ENCODE data around the gene KANK2.
"Not testable (repeated sequence)": the region's sequence is repeated elsewhere in the genome, so short reads cannot be mapped to it uniquely, and the experiment has no call there.

The KANK2 gene

DNA sequence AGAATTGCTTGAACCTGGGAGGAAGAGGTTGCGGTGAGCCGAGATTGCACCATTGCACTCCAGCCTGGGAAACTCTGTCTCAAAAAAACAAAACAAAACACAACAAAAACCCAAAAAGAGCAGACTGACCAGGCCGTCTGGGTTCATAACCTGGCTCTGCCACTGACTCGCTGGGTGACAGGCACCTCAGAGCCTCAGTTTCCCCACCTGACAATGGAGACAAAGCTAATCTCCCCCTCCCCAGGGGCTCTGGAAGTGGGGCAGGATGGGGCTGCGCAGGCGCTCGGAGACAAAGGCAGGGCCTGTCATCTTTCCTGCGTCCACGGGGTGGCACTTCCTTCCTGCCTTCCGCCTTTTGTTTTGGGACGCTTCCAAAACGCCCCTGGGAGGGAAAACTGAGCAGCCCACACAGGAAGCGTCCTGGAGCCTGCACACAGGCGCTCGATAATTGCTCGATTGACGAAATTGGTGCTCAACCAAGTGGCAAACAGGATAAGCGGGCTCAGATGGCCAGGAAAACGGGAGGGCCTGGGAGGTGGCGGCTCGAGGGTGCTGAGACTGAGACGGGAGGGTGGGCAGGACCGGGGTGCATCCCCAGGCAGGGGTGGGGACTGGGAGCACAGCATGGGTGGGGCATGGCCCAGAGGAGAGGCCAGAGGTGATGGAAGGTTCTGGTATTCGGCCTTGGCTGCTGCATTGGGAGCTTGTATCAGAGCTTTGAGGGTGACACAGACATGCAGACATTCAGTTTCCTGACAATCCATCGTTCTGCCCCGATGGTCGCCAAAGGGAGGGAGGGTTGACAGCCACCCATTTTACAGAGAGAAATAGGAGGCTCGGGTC lies 59.6 kb downstream of the KANK2 start:
- DNase-seq: peak; percentile 97

DNA sequence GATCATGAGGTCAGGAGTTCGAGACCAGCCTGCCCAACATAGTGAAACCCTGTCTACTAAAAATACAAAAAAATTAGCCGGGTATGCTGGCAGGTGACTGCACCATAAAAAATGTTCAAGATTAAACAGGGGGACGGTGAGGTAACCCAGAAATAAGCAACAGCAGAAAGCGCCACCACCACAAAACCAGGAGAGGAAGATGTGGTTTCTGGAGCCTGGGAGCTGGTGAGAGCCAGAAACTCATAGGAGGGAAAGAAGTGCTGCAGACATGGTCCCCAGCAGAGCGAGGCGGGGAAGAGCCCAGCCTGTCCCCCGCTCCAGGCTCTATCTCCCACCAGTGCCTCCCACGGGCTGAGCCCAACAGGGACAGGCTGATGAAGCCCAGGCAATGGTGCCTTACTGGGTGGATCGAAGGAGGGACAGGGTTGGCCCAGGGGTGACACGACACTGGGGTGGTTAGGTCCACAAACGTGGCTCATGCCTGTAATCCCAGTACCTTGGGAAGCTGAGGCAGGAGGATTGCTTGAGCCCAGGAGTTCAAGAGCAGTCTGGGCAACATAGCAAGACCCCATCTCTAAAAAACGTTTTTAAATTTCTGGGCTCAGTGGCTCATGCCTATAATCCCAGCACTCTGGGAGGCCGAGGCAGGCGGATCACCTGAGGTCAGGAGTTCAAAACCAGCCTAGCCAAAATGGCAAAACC lies 60.8 kb downstream of the KANK2 start:
- DNase-seq: no peak

DNA sequence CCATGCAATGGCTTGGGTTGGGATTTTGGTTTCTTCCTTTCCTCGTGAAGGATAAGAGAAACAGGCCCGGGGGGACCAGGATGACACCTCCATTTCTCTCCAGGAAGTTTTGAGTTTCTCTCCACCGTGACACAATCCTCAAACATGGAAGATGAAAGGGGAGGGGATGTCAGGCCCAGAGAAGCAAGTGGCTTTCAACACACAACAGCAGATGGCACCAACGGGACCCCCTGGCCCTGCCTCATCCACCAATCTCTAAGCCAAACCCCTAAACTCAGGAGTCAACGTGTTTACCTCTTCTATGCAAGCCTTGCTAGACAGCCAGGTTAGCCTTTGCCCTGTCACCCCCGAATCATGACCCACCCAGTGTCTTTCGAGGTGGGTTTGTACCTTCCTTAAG lies 65.9 kb downstream of the KANK2 start:
- DNase-seq: no peak

DNA sequence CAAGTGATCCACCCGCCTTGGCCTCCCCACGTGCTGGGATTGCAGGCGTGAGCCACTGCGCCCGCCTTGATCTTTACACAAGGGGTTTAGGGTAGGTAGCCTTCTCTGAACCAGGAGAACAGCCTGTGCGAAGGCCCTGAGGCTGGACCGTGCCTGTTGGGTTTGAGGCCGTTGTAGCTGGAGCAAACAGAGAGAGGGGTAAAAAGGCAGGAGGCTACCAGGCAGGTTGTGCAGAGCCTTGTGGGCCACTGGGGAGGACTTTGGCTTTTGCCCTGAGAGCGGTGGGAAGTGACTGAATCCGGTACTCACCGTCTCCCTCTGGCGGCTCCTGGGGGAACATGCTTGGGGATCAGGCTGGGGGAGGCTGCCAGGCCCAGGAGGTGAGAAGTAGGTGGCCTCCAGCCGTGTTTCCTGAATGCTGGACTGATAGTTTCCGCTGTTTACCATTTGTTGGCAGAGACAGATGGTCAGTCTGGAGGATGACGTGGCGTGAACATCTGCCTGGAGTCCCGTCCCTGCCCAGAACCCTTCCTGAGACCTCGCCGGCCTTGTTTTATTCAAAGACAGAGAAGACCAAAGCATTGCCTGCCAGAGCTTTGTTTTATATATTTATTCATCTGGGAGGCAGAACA lies 66.4 kb downstream of the KANK2 start:
- DNase-seq: peak; percentile 65

DNA sequence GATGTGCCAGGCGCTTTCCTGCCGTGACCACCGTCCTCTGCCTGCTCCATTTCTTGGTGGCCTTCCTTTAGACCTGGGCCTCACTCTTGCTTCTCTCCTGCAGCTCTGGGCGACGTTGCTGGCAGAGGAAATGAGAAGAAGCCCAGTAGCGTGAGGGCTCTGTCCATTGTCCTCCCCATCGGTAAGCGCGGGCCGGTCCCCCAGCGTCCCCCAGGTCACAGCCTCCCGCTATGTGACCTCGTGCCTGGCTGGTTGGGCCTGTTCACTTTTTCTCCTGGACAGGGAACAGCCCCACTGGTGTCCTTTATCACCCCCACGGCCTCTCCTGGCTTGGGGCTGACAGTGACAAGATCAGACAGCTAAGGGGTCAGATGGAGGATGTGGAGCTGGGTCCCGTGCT lies 69.4 kb downstream of the KANK2 start:
- no peak for DNase-seq

DNA sequence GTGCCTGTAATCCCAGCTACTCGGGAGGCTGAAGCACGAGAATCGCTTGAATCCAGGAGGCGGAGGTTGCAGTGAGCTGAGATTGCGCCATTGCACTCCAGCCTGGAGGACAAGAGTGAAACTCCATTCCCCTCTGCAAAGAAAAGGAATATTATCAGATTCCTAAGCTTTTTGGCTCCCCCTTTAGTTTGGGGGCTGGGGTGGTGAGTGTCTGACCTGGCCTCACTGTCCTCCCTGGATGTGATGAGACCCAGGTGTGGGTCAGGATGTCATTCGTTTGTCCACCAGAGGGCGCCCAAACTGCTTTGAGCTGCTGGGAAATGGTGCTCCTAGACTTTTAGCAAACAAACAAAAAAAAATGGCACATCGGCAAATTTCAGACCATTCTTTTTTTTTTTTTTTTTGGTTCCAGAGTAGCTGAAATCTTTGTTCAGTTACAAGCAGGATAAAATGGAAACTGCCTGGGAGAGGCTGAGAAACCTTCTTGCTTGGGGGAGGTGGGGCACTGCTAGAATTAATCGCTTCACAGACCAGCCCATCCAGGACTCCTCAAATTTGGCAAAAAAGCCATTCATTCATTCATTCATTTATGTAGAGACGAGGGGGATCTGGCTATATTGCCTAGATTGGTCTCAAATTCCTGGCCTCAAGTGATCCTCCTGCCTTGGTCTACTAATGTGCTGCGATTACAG lies 71.2 kb downstream of the KANK2 start:
- peak; percentile 76 for DNase-seq

DNA sequence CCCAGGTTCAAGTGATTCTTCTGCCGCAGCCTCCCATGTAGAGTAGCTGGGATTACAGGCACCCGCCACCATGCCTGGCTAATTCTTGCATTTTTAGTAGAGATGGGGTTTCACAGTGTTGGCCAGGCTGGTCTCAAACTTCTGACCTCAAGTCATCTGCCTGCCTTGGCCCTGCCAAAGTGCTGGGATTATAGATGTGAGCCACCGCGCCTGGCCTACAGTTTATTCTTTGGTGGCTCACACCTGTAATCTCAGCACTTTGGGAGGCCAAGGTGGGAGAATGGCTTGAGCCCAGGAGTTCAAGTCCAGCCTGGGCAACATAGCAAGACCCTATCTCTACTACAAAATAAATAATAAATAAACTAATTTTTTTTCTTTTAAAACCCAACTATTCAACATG lies 73.2 kb downstream of the KANK2 start:
- DNase-seq: not testable (repeated sequence)

DNA sequence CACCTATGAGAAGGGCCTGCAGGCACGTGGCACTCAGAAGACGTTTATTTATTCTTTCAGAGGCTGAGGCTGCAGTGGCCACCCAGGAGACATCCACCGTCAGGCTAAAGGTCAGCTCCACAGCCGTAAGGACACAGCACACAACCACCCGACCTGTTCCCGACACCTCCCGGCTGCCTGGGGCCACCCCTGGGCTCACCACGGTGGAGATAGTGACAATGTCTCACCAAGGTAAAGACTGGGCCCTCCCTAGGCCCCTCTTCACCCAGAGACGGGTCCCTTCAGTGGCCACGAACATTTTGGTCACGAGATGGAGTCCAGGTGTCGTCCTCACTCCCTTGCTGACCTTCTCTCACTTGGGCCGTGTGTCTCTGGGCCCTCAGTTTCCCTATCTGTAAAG lies 74.2 kb downstream of the KANK2 start:
- DNase-seq: no peak

DNA sequence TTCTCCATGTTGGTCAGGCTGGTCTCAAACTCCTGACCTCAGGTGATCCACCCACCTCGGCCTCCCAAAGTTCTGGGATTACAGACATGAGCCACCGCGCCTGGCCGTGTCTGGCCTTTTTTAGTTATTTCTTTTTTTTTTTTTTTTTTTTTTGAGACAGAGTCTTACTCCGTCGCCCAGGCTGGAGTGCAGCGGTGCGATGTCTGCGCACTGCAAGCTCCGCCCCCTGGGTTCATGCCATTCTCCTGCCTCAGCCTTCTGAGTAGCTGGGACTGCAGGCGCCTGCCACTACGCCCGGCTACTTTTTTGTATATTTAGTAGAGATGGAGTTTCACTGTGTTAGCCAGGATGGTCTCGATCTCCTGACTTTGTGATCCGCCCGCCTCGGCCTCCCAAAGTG lies 75.4 kb downstream of the KANK2 start:
- DNase-seq: not testable (repeated sequence)

DNA sequence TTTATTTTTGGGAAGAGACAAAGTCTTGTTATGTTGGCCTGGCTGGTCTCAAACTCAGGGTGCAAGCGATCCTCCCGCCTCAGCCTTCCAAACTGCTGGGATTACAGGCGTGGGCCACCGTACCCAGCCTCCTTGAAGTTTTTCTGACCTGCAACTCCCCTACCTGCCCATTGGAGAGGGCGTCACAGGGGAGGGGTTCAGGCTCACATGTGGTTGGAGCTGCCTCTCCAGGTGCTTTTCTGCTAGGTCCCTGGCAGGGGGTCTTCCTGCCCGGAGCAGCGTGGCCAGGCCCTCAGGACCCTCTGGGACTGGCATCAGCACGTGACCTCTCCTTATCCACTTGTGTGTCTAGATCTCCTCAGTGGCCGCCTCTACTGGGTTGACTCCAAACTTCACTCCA lies 80.8 kb downstream of the KANK2 start:
- no peak for DNase-seq

DNA sequence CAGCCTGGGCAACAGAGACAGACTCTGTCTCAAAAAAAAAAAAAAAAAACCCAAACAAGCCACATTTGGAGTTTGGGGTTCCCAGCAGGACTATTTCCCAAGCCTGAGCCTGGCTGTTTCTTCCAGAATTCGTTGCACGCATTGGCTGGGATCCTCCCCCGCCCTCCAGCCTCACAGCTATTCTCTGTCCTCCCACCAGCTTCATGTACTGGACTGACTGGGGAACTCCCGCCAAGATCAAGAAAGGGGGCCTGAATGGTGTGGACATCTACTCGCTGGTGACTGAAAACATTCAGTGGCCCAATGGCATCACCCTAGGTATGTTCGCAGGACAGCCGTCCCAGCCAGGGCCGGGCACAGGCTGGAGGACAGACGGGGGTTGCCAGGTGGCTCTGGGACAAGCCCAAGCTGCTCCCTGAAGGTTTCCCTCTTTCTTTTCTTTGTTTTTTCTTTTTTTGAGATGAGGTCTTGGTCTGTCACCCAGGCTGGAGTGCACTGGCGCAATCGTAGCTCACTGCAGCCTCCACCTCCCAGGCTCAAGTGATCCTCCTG lies 81.4 kb downstream of the KANK2 start:
- DNase-seq: no peak

DNA sequence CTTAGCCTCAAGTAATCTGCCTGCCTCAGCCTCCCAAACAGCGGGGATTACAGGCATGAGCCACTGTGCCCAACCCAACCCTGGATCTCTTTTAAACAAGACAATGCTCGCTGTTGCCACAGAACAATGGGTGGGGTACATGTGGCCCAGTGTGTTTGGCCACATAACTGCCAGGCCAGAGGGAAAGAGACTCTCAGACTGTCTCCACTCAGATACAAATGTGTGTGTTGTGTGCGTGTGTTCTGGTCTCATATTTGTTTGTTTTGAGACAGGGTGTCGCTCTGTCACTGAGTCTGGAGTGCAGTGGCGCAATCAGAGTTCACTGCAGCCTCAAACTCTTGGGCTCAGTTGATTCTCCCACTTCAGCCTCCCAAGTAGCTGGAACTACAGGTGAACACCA lies 82.3 kb downstream of the KANK2 start:
- DNase-seq: no peak
